ENCODE results near the gene CNTROB.

The CNTROB gene

DNA sequence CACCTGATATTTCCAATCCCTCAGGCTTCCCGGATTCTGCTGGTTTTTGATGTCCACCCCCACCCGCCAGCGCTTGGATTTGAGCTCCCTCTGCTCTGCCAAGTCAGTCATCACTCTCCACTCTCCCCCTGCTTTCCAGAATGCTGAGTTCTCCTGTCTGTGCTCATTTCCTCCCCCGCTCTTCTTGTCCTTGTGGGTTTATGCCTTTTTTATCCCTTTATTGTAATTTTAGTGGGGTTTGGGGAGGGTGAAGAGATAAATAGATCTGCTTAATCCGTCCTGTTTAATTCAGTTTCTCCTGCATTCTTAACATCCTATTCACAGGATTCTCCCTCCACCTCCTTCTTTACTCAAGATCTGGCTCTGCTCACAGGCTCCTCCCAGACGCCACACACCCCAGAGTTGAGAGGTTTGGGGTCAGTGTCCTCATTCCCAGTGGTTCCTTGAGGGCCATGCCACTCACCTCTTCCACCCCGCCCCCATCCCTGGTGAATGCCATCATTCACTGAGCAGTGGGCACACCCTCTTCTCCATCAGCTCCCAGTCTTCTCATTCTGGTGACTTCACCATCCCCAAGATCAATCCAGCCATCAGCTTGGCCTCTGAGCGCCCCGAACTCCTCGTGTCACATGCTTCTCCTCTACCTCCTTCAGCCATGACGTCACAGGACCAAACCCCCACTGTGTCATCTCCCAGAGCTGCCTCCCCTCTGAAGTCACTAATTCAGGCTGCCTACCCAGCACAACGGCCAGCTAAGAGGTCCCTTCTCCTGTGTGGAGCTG is 55.3 kb downstream of the CNTROB start:
- no peak for DNase-seq (ENCODE audit: low read depth)

GRCh38 chr17:7988750-7989178 is 56.8 kb downstream of the CNTROB start:
- DNase-seq (ENCODE audit: low read depth): no peak

DNA sequence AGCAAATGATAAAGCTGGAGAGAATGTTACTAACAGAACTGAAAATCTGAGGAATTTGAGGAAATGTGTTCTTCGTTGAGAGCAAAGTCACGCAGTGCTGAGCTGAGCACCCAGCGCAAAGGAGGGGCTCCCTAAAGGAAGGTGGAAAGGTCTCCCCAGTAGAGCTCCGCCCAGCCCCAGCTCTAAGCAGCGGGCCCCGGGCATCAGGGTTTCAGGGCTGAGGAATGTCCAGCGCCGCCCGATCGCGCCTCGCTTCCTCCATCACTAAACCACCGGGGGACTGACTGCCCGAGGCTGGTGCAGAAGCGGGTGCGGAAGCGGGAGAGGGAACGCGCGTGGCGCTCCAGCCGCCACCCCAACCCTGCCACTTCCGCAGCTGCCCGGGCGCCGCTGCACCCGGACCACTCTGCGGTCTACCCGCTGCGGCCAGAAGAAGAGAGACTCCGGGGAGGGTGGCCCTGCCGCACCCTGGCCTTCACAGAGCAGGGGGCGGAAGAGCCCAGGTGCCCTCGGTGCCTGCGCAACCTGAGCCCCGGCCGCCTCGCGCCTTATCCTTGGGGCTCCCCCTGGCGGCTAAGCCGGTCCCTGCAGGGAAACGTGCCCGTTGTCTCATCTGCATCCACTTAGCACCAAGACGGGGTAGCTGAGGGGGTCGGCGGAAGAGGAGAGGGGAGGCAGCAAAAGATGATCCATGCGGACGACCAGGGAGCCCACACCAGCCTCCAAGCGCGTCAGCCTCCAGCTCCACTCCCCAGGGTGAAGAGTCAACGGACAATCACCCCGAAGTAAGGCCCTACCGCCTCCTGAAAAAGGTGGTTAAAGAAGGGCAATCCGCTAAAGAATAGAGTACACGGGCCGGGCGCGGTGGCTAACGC is 58.0 kb downstream of the CNTROB start:
- peak; percentile 92 for DNase-seq (ENCODE audit: low read depth)

DNA sequence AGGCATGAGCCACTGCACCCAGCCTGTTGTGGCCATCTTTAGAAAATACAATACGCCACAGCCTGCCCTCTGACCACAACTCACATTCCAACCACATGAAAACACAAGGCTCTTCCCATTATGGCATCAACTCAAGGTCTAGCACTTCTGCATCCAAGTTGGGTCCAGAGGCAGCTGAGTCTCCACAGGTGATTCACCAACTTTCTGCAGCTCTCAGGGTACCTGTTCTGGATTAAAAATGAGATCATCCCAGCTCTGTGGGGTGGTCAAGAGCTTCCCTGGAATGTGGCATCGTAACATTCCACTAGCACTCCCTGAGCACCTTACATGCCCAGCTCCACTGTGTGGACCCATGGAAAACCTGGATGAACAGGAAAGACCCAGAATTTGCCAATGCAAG is 60.5 kb downstream of the CNTROB start:
- no peak for DNase-seq (ENCODE audit: low read depth)

DNA sequence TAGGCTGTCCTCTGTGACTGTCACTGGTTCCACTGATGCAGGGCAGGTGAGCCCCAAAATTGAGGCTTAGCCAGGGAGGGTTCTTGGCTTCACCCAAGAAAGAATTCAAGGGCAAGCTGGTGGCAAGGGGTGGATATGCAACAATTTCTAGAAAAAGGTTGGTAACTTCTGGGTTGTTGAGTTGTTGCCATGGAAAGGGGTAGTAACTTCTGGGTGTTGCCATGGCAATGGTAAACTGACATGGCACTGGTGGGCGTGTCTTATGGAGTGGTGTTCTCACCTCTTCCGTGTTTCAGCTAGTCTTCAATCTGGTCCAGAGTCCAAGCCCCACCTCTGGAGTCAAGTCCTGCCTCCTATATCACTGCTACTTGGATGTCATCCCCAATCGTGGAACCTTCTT is 60.9 kb downstream of the CNTROB start:
- DNase-seq (ENCODE audit: low read depth): no peak

GRCh38 chr17:7993972-7994589 is 62.1 kb downstream of the CNTROB start:
- no peak for DNase-seq (ENCODE audit: low read depth)

DNA sequence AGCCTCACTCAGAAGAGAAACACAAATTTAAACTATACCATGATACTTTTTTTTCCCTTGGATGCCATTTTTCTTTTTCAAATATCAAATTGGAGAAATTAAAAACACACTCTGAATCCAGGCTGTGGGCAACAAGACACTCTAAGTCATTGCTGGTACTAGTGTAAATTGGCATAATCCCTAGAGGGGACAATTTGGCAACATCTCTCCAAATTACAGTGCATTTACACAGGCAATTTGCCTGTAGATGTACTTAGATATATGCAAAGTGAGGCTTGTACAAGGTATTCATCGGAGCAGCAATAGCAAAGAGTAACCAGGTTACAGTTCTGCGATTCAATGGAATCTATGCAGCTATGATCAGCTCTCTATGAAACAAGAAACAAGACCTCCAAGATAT is 63.7 kb downstream of the CNTROB start:
- DNase-seq (ENCODE audit: low read depth): no peak

DNA sequence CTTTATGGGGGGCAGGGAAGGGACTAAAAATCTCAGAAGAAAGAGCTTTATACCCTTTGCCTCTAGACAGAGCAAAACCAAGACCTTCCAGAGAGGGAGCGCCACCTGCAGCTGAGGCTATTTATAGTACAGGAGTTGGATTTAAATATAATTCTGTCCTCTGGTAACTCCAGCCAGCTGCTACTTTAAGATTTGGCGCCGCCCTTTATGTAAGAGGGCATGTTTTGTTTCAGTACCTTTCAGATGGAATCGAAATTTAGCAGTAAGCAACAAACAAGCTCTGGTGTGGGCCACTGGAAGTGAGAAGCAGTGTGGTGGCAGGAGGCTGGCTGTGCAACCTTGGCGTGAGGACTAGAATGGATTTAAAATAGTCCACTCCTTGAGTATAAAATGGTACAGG is 65.2 kb downstream of the CNTROB start:
- DNase-seq (ENCODE audit: low read depth): no peak

Measured in activated T-cell treated with anti-CD3 and anti-CD28 coated beads for 48 hours (primary cell).